ENCODE results near the gene WDR73. TPM values are rescaled to one million over a fixed set of nuclear protein-coding genes. Genes with fewer than 3 reads are reported as not detected.
"Not testable (repeated sequence)": the region's sequence is repeated elsewhere in the genome, so short reads cannot be mapped to it uniquely, and the experiment has no call there.

WDR73 gene
- polyA plus RNA-seq, 3 donors = 12.1 to 19.9 (median 14.3) TPM

DNA sequence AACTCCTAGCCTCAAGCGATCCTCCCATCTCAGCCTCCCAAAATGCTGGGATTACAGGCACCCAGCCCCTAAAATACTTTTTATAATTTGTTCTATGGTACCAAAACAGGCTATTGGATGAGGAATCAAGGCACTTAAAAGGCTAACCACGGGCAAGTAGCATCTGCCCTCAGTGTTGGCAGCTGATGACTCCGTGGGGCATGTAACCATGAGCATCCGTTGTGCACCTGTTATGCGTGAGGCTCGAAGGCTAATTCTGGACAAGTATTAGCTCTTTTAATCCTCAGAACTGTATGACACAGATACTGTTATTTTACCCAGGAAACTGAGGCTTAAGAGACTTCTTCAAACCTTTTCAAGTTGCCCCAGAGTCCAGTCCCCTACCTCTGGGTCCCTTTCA is 10.2 kb downstream of the WDR73 start:
- Mint-ChIP-seq H3K27me3 (ENCODE audit: low read depth in 3 of 3) (peaks cover 0 to 2% (median 0%) of the 10 kb centered on the region in 3 donors), H3K27ac (no peak overlapping the region), H3K4me1 (peaks cover 7% of the 10 kb centered on the region), H3K4me3 (no peak overlapping the region), H3K36me3 (peaks cover 74 to 96% of the 10 kb centered on the region in 2 donors), H3K9me3 (no peaks in the 10 kb centered on the region)
- Histone ChIP-seq H4K20me1 (ENCODE audit: insufficient read depth, low read length) (no peaks in the 10 kb centered on the region), H3K9me3 (replicated peaks in 1 of 2; ENCODE audit: control insufficient read depth in 1 of 2, insufficient read depth in 1 of 2, low read length in 2 of 2) (no peaks in the 10 kb centered on the region), H3K27me3 (ENCODE audit: control insufficient read depth in 2 of 2, insufficient read depth in 2 of 2, low read length in 2 of 2) (no peaks in the 10 kb centered on the region), H3K9ac (ENCODE audit: insufficient read depth, low read length, poor library complexity, severe bottlenecking) (no peak overlapping the region), H3K36me3 (replicated peaks in 1 of 2; ENCODE audit: control insufficient read depth in 1 of 2, insufficient read depth in 2 of 2, low read length in 2 of 2) (peaks cover 89 to 99% of the 10 kb centered on the region in 2 donors), H3K4me2 (replicated peaks; ENCODE audit: extremely low read depth, low read length, poor library complexity, severe bottlenecking) (no peak overlapping the region), H3K79me2 (ENCODE audit: insufficient read depth, low read length) (peaks cover 5% of the 10 kb centered on the region), H3K4me3 (replicated peaks in 1 of 3; ENCODE audit: low read depth in 2 of 3, low read length in 3 of 3) (no peak overlapping the region), H2AFZ (ENCODE audit: insufficient read depth, low read depth, low read length, poor library complexity, severe bottlenecking) (no peak overlapping the region), H3K27ac (ENCODE audit: low read depth in 1 of 2, low read length in 2 of 2) (no peak overlapping the region), H3K4me1 (ENCODE audit: control insufficient read depth in 1 of 2, insufficient read depth in 2 of 2, low read length in 2 of 2) (peaks cover 7% of the 10 kb centered on the region in 2 donors)
- intact Hi-C loops (cut with micrococcal nuclease) = no loop called here
- DNase-seq = no peak
- TF ChIP-seq CTCF (IDR thresholded peaks at IDR 0.05) = no peak
- WGBS (ENCODE audit: insufficient coverage) = 97% methylated on average over 5 of the region's 6 CpGs

DNA sequence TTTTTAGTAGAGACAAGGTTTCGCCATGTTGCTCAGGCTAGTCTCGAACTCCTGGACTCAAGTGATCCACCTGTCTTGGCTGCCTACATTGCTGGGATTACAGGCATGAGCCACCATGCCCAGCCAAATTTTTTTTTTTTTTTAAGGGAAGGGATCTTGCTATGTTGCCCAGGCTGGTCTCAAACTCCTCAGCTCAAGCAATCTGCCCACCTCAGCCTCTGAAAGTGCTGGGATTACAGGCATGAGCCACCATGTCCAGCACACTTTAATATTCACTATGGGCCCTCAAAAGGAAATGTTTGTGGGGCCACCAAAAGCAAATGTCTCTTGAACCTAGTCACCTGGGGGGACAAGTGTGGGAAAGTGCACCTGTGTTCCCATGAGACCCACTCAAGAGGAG is 11.4 kb downstream of the WDR73 start:
- H4K20me1 ChIP-seq (ENCODE audit: insufficient read depth, low read length); DNase-seq; H3K9ac ChIP-seq (ENCODE audit: insufficient read depth, low read length, poor library complexity, severe bottlenecking); H3K4me1 ChIP-seq (ENCODE audit: control insufficient read depth in 1 of 2, insufficient read depth in 2 of 2, low read length in 2 of 2); H3K4me2 ChIP-seq (replicated peaks; ENCODE audit: extremely low read depth, low read length, poor library complexity, severe bottlenecking); H2AFZ ChIP-seq (ENCODE audit: insufficient read depth, low read depth, low read length, poor library complexity, severe bottlenecking); H3K27me3 ChIP-seq (ENCODE audit: control insufficient read depth in 2 of 2, insufficient read depth in 2 of 2, low read length in 2 of 2); H3K27me3 Mint-ChIP-seq (ENCODE audit: low read depth in 3 of 3); intact Hi-C loops (cut with micrococcal nuclease); H3K79me2 ChIP-seq (ENCODE audit: insufficient read depth, low read length); H3K4me1 Mint-ChIP-seq; H3K9me3 ChIP-seq (replicated peaks in 1 of 2; ENCODE audit: control insufficient read depth in 1 of 2, insufficient read depth in 1 of 2, low read length in 2 of 2); H3K4me3 ChIP-seq (replicated peaks in 1 of 3; ENCODE audit: low read depth in 2 of 3, low read length in 3 of 3); H3K9me3 Mint-ChIP-seq; H3K4me3 Mint-ChIP-seq; H3K27ac ChIP-seq (ENCODE audit: low read depth in 1 of 2, low read length in 2 of 2): not testable (repeated sequence)
- 0% methylated on average over 1 of the region's 2 CpGs for WGBS (ENCODE audit: insufficient coverage)
- H3K36me3 Mint-ChIP-seq = peaks cover 67 to 96% of the 10 kb centered on the region in 2 donors
- peak overlapping the region in 2 of 7 donors; percentile 25 to 60 for H3K27ac Mint-ChIP-seq
- H3K36me3 ChIP-seq (replicated peaks in 1 of 2; ENCODE audit: control insufficient read depth in 1 of 2, insufficient read depth in 2 of 2, low read length in 2 of 2) = peaks cover 86 to 99% of the 10 kb centered on the region in 2 donors

- H3K36me3 Mint-ChIP-seq = peaks cover 65 to 94% of the 10 kb centered on the region in 2 donors
- H3K4me1 ChIP-seq (ENCODE audit: control insufficient read depth in 1 of 2, insufficient read depth in 2 of 2, low read length in 2 of 2); H3K9me3 Mint-ChIP-seq; H3K4me2 ChIP-seq (replicated peaks; ENCODE audit: extremely low read depth, low read length, poor library complexity, severe bottlenecking); DNase-seq; H3K9ac ChIP-seq (ENCODE audit: insufficient read depth, low read length, poor library complexity, severe bottlenecking); H3K27me3 ChIP-seq (ENCODE audit: control insufficient read depth in 2 of 2, insufficient read depth in 2 of 2, low read length in 2 of 2); H3K4me3 Mint-ChIP-seq; H3K9me3 ChIP-seq (replicated peaks in 1 of 2; ENCODE audit: control insufficient read depth in 1 of 2, insufficient read depth in 1 of 2, low read length in 2 of 2); H3K27me3 Mint-ChIP-seq (ENCODE audit: low read depth in 3 of 3); H4K20me1 ChIP-seq (ENCODE audit: insufficient read depth, low read length); H3K4me3 ChIP-seq (replicated peaks in 1 of 3; ENCODE audit: low read depth in 2 of 3, low read length in 3 of 3); H3K4me1 Mint-ChIP-seq; H3K27ac ChIP-seq (ENCODE audit: low read depth in 1 of 2, low read length in 2 of 2); H2AFZ ChIP-seq (ENCODE audit: insufficient read depth, low read depth, low read length, poor library complexity, severe bottlenecking); H3K79me2 ChIP-seq (ENCODE audit: insufficient read depth, low read length); intact Hi-C loops (cut with micrococcal nuclease): not testable (repeated sequence)
- peaks cover 81 to 93% of the 10 kb centered on the region in 2 donors for H3K36me3 ChIP-seq (replicated peaks in 1 of 2; ENCODE audit: control insufficient read depth in 1 of 2, insufficient read depth in 2 of 2, low read length in 2 of 2)
- H3K27ac Mint-ChIP-seq = peak overlapping the region in 2 of 7 donors; percentile 20 to 61
- WGBS (ENCODE audit: insufficient coverage) = 99% methylated on average over 9 of the region's 9 CpGs
These were observed 12.2 kb downstream of the WDR73 start for GRCh38 chr15:84641871-84642270.

Data from CD14-positive monocyte (primary cell).